T47D (cell line): ENCODE results near the gene POU2F2.

Experiments used
- DNase-seq, 2 experiments: peaks; one replicate each; pipeline versions ENCODE4 v3.0.0 to v3.0.0-alpha.2; 2011 to 2012; ENCODE audit warnings: low read depth in 1 of 2, low spot score in 1 of 2
- JUND ChIP-seq: IDR thresholded peaks from 2 replicates; pipeline ENCODE4 v1.6.1; 2012; ENCODE audit warnings: low read depth
- in situ Hi-C: cut with HindIII; loops from 2 replicates; pipeline ENCODE4 v1.10.0; 2016; ENCODE audit warnings: low sequenced_read_pairs, low pct_unique_long_range_greater_than_20kb

Gene POU2F2

GRCh38 chr19:42151782-42152684, 19.8 kb upstream of the POU2F2 start:
- no peak for DNase-seq
- in situ Hi-C loops: no loop called here
- no peak for TF ChIP-seq JUND

GRCh38 chr19:42150911-42151361, 18.7 kb upstream of the POU2F2 start:
- in situ Hi-C loops: no loop called here
- no peak for TF ChIP-seq JUND
- DNase-seq: no peak

DNA sequence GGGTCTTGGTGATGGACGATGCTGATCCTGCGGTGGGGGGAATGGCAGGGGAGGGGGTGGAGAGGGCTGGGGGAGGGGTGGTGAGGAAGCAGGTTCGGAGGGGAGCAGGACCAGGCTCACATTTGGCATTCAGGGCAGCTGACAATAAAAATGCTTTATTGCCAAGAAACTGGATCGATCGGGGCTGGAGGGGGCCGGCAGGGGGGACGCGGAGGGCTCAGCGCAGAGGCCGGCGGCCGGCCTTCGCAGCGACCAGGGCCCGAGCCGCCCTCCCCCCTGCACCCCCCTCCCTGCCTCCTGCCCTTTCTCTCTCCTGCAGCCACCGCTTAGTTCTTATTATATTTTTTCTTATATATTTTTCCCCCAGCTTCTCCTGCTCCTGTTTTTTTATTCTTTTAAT, 18.1 kb upstream of the POU2F2 start:
- no peak for DNase-seq
- in situ Hi-C loops: no loop called here
- TF ChIP-seq JUND: no peak

- in situ Hi-C loops: no loop called here
- TF ChIP-seq JUND: no peak
- DNase-seq: no peak
Observed at GRCh38 chr19:42149447-42150202, 17.4 kb upstream of the POU2F2 start.

GRCh38 chr19:42148266-42148665, 16.0 kb upstream of the POU2F2 start:
- no peak for TF ChIP-seq JUND
- no peak for DNase-seq
- in situ Hi-C loops: no loop called here

- DNase-seq: peak in 1 of 2 experiments; percentile 62
- TF ChIP-seq JUND: no peak
Observed at GRCh38 chr19:42143341-42144234, 11.3 kb upstream of the POU2F2 start.

GRCh38 chr19:42140125-42140754, 8.0 kb upstream of the POU2F2 start:
- TF ChIP-seq JUND: no peak
- in situ Hi-C loops: no loop called here
- peak; percentile 41 to 74 for DNase-seq

More at GRCh38 chr19:42143341-42144234, 11.3 kb upstream of the POU2F2 start:
- in situ Hi-C loops: no loop called here

- no peak for DNase-seq
- TF ChIP-seq JUND: no peak
- in situ Hi-C loops: no loop called here
Observed at GRCh38 chr19:42134535-42135070, 2.4 kb upstream of the POU2F2 start.

DNA sequence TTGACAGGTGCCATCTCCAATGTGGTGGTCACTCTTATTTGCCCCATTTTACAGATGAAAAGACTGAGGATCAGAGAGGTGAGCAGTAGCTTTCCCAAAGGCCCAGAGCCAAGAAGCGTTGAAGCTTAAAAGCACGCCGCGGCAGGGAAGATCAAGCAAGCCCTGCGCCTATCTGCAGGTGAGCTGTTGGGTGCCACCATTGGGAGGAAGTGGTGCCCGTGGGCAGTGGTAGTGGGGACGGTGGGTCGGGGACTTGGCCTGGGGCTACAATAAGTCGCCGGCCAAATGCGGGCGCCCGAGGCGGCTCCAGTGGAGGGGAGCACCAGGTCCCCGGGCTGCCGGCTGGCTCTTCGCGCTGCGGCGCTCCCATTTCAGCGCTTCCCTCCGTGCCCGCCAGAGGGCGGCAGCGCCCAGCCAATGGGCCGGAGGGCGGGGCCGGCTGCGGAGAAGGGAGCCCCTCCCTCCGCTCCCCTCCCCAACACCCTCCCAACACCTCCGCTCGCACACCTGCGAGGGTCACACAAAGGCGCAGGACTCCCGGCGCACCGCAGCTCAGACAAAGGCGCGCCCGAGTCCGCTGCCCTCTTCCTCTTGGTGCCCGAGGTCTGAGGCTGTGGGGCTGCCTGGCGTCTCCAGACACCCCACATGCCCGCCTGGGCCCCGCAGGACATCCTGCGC, 744 bp upstream of the POU2F2 start:
- in situ Hi-C loops: no loop called here
- peak; percentile 51 to 61 for DNase-seq
- TF ChIP-seq JUND: no peak

GRCh38 chr19:42131149-42132029, 857 bp downstream of the POU2F2 start:
- in situ Hi-C loops: no loop called here
- DNase-seq: no peak

More at GRCh38 chr19:42131149-42132029, 857 bp downstream of the POU2F2 start:
- TF ChIP-seq JUND: no peak
